GM06990 (cell line): ENCODE results near the gene CTTNBP2NL.
"Not testable (repeated sequence)": the region's sequence is repeated elsewhere in the genome, so short reads cannot be mapped to it uniquely, and the experiment has no call there.

Experiments used
- DNase-seq: peaks from one replicate; pipeline ENCODE4 v3.0.0-alpha.2; 2011; ENCODE audit not compliant: insufficient read length; ENCODE audit errors: extremely low read depth
- H3K27me3 ChIP-seq: replicated peaks from 2 replicates; pipeline ENCODE4 v1.6.0; 2011; ENCODE audit warnings: low read length; ENCODE audit not compliant: control insufficient read depth, insufficient read depth
- H3K36me3 ChIP-seq: 2 replicates; pipeline ENCODE4 v1.5.1; 2011; ENCODE audit warnings: low read length; ENCODE audit not compliant: control insufficient read depth, insufficient read depth
- H3K4me3 ChIP-seq: replicated peaks from 2 replicates; pipeline ENCODE4 v1.5.1; 2011; ENCODE audit warnings: low read depth, mild to moderate bottlenecking, control low read depth, low read length
- CTCF ChIP-seq: IDR thresholded peaks from 2 replicates; pipeline ENCODE4 v1.5.1; 2011; ENCODE audit warnings: low read length, control low read depth, mild to moderate bottlenecking, inconsistent platforms; ENCODE audit not compliant: insufficient read depth, poor library complexity, severe bottlenecking

The CTTNBP2NL gene

GRCh38 chr1:112436384-112437156, 40.6 kb downstream of the CTTNBP2NL start:
- no peak overlapping the region for H3K4me3 ChIP-seq
- no peaks in the 10 kb centered on the region for H3K36me3 ChIP-seq
- H3K27me3 ChIP-seq: no peaks in the 10 kb centered on the region
- no peak for DNase-seq
- no peak for TF ChIP-seq CTCF

GRCh38 chr1:112438156-112438555, 42.1 kb downstream of the CTTNBP2NL start:
- H3K36me3 ChIP-seq, DNase-seq, H3K27me3 ChIP-seq, H3K4me3 ChIP-seq: not testable (repeated sequence)

- TF ChIP-seq CTCF: no peak
- no peak overlapping the region for H3K4me3 ChIP-seq
- H3K27me3 ChIP-seq: no peaks in the 10 kb centered on the region
- DNase-seq: no peak
- H3K36me3 ChIP-seq: no peaks in the 10 kb centered on the region
Measured at GRCh38 chr1:112439592-112439991, 43.6 kb downstream of the CTTNBP2NL start.

GRCh38 chr1:112440574-112440973, 44.6 kb downstream of the CTTNBP2NL start:
- no peak for DNase-seq
- Histone ChIP-seq H3K27me3 (no peaks in the 10 kb centered on the region), H3K4me3 (no peak overlapping the region), H3K36me3 (no peaks in the 10 kb centered on the region)
- TF ChIP-seq CTCF: no peak

- no peaks in the 10 kb centered on the region for H3K36me3 ChIP-seq
- TF ChIP-seq CTCF: no peak
- no peaks in the 10 kb centered on the region for H3K27me3 ChIP-seq
- no peak for DNase-seq
- no peak overlapping the region for H3K4me3 ChIP-seq
Measured at GRCh38 chr1:112444269-112444668, 48.3 kb downstream of the CTTNBP2NL start.

GRCh38 chr1:112445596-112445995, 49.6 kb downstream of the CTTNBP2NL start:
- DNase-seq: no peak
- Histone ChIP-seq H3K27me3 (no peaks in the 10 kb centered on the region), H3K36me3 (no peaks in the 10 kb centered on the region), H3K4me3 (no peak overlapping the region)
- no peak for TF ChIP-seq CTCF
